Keratinocyte (primary cell): ENCODE data around the gene NFE2L3.

ENCODE experiments used
- EZH2 ChIP-seq: IDR thresholded peaks from one replicate; pipeline ENCODE4 v1.6.1; 2012; ENCODE audit warnings: inconsistent platforms, mild to moderate bottlenecking, low read length, moderate library complexity
- TF ChIP-seq, protein P1 (sequence below), 3 experiments: IDR thresholded peaks in 1 of 3; conservative IDR thresholded peaks in 1 of 3; optimal IDR thresholded peaks in 1 of 3; 2 replicates in 2 of 3; 3 replicates in 1 of 3; pipeline versions ENCODE3 to v1.5.1; 2011; ENCODE audit warnings: low read length in 3 of 3, mild to moderate bottlenecking in 3 of 3, moderate library complexity in 2 of 3, control low read depth in 1 of 3, inconsistent platforms in 1 of 3; ENCODE audit not compliant: insufficient read depth in 2 of 3; ENCODE audit errors: extremely low read depth in 1 of 3

DNA sequence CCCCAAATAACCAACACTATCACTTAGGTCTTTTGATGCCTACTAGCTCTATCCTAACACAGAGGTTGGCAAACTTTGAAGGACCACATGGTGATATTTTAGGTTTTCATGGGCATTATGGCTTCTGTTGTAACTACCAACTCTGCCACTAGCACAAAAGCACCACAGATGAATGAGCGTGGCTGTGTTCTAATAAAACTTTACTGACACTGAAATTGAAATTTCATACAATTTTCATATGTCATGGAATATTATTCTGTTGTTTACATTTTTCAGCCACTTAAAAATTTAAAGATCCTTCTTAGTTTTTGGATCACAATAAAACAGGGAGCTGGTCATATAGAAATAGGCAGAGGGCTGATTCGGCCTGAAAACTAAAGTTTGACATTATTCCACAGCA lies 76.0 kb downstream of the NFE2L3 start:
- no peak for TF ChIP-seq EZH2
- TF ChIP-seq, protein P1, sequence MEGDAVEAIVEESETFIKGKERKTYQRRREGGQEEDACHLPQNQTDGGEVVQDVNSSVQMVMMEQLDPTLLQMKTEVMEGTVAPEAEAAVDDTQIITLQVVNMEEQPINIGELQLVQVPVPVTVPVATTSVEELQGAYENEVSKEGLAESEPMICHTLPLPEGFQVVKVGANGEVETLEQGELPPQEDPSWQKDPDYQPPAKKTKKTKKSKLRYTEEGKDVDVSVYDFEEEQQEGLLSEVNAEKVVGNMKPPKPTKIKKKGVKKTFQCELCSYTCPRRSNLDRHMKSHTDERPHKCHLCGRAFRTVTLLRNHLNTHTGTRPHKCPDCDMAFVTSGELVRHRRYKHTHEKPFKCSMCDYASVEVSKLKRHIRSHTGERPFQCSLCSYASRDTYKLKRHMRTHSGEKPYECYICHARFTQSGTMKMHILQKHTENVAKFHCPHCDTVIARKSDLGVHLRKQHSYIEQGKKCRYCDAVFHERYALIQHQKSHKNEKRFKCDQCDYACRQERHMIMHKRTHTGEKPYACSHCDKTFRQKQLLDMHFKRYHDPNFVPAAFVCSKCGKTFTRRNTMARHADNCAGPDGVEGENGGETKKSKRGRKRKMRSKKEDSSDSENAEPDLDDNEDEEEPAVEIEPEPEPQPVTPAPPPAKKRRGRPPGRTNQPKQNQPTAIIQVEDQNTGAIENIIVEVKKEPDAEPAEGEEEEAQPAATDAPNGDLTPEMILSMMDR (optimal IDR thresholded peaks at IDR 0.05 in 1 of 3, IDR thresholded peaks at IDR 0.05 in 1 of 3, conservative IDR thresholded peaks at IDR 0.05 in 1 of 3; ENCODE audit: extremely low read depth in 1 of 3, insufficient read depth in 2 of 3, low read length in 3 of 3): no peak
